ENCODE data around the gene LRRC10B.

DNA sequence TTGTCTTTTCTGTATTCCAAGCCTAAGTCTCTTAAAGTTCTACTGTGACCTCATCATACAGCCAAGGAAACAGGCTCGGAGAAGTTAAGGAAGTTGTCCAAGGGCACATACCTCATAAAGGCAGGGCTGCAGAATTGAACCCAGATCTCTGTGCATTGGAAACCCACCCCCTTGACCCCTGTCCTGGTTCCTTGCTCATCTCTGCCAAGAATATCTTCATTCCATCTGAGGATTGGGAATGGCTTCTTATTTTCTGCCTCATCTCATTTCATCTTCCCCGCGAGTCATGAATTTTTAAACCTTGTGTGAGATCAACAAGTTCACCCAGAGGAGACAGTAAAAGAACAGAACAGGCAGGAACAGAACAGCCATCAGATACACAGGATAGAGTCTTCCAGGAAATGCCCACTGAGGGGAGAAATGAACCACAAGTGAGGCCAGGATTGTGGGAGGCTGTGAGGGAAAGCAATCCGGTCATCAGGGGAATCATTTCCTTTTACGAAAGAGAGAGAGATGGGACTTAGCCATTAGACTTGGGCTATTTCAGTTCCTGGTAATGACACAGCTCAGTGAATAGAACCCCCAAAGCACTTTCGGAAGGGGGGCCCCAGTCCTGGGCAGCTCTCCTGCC, 34.4 kb upstream of the LRRC10B start:
- TF ChIP-seq SUZ12 (IDR thresholded peaks at IDR 0.05; ENCODE audit: extremely low read depth, insufficient read depth, insufficient read length) (no peak), YY1 (IDR thresholded peaks at IDR 0.05; ENCODE audit: insufficient read depth, insufficient read length) (no peak), ZNF274 (IDR thresholded peaks at IDR 0.05; ENCODE audit: low read depth, low read length) (no peak)
